ENCODE measurements around the gene LGALS3BP.

The LGALS3BP gene

GRCh38 chr17:78981010-78981888 lies 1.5 kb upstream of the LGALS3BP start:
- DNase-seq (ENCODE audit: low read depth in 2 of 2) = no peak

DNA sequence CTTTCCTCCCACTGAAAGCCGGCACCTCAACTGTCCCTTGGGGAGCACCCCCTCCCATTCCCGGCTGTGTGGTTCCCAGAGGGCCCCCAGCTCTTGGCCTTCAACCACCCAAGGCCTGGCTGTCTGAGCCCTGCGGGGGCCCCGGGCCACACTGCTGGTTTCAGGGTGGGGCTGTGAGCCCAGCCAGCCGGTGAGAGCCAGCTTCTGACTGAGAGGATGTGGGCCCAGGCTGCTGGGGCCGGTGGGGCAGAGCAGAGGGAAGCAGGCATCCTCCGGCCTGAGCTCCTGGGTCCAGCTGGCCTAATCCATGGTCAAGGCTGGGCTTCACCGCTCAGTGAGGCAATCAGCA lies 875 bp upstream of the LGALS3BP start:
- DNase-seq (ENCODE audit: low read depth in 2 of 2) = no peak

DNA sequence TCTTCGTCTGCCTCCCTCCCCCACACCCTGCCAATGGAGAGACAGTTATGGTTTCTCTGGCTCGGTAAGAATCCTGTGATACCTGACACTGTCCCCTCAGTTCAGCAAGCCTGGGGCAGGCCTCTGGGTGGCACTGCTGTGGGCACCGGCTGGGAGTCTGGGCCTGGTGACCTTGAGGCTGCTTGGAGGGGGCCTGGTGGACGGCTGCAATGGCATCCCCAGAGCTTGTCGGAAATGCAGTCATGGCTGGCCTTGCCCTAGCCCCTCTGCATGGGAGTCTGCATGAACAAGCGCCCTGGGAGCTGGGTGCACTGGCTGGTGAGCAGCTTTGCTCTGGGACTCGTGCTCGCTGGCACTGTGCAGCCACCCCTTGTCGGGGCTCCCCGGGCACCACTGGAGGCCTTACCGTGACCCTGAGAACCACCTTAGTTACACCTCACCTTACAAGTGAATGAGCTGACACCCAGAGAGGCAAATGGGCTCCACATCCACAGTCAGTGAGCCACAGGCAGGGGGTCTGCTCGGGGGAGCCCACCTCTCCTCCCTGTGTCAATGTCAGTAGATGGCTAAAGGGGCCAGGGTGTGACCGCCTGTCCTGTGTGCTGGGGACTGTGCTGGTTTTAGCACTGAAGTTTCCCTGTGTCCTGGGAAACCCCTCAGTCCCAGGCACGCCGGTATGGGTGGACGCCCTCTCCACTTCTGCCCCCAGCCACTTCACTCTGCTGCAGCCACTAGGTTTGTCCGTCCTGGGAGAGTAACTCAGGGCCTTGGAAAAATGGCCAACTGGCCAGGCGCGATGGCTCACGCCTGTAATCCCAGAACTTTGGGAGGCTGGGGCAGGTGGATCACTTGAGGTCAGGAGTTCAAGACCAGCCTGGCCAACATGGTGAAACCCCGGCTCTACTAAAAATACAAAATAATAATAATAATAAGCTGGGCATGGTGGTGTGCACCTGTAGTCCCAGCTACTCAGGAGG lies 1.4 kb downstream of the LGALS3BP start:
- DNase-seq (ENCODE audit: low read depth in 2 of 2) = no peak

GRCh38 chr17:78977681-78977943 lies 2.1 kb downstream of the LGALS3BP start:
- no peak for DNase-seq (ENCODE audit: low read depth in 2 of 2)

DNA sequence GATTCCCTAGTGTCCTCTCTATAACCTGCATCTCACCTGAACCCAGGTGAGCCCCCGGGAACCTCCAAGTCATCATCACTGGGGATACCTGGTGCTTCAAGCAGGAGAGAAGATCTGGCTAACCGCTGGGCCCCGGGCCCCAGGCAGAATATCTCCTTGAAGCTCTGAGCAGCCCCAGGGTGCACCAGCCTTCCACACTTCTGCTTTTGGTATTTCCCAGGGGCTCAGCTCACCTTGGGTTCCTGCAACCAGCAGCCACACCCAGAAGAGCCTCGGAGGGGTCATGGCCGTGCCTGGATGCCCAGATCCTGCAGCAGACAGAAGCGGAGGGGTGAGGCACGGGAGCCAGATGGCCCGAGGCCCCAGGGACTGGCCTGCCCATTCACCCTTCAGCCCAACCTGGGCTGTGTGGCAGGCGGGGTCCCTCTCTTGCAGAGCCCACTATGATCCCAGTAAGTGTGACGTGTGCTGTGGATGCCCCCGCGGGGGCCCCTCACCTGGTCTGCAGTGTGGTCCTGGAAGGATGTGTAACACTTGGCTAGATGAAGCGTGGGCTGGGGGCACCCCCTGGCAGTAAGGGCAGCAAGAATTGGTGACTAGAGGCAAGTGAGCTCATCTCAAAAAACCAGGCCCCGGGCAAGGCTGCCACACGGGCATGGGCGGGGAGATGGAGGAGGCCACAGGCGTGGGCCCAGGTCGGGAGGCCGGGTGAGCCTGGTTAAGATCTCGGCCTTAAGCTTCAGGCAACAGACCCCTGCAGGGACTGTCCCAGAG lies 2.6 kb downstream of the LGALS3BP start:
- no peak for DNase-seq (ENCODE audit: low read depth in 2 of 2)

GRCh38 chr17:78974635-78975591 lies 4.8 kb downstream of the LGALS3BP start:
- DNase-seq (ENCODE audit: low read depth in 2 of 2) = no peak

- DNase-seq (ENCODE audit: low read depth in 2 of 2) = no peak
Measured at GRCh38 chr17:78973792-78974520, 5.8 kb downstream of the LGALS3BP start.

DNA sequence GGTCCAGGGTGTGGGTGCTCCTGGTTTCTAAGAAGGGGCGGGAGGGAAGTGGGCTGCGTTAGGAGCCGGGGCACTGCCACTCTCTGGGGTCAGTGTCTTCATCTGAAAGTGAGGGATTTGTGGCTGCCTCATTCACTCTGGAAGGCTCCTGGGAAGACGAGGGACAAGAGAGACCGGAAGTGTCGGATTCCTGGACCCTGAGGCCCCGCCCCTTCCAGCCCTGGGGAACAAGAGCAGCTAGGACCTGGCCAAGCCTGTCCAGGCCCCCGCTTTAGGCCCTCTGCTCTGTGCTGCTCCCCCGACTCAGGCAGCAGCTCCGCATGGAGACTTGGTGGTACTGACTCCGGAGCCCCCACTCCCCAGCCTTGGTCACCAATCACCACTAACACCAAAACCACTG lies 6.5 kb downstream of the LGALS3BP start:
- no peak for DNase-seq (ENCODE audit: low read depth in 2 of 2)

DNA sequence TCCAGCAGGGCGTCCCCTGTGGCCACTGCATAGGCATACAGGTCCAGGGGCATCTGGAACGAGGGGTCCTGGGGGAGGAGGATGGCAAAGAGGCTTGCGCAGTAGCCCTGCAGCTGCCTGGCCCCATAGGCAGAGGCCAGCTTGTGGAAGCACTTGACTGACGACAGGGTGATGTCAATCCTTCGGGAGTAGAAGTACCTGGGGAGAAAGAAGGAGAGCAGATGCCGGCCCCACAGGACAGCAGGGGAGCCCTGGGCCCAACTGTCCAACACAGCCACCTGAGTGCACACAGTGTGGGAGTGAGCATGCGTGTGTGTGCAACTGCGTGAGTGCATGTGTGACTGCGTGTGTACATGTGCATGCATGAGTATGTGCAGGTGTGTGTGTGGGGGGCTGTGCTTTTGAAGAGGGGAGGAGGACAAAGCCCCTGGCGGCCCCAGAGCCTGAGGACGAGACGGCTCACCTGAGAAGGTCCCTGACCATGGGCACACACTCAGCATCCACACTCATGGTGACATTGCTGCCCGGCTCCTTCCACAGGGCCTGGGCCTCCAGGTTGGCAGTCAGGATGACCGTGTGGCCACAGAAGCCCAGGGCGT lies 7.1 kb downstream of the LGALS3BP start:
- no peak for DNase-seq (ENCODE audit: low read depth in 2 of 2)

- no peak for DNase-seq (ENCODE audit: low read depth in 2 of 2)
Measured at GRCh38 chr17:78971756-78972506, 7.8 kb downstream of the LGALS3BP start.

- peak; percentile 62 to 64 for DNase-seq (ENCODE audit: low read depth in 2 of 2)
Measured at GRCh38 chr17:78970834-78971755, 8.6 kb downstream of the LGALS3BP start.

GRCh38 chr17:78969865-78970264 lies 9.9 kb downstream of the LGALS3BP start:
- no peak for DNase-seq (ENCODE audit: low read depth in 2 of 2)

DNA sequence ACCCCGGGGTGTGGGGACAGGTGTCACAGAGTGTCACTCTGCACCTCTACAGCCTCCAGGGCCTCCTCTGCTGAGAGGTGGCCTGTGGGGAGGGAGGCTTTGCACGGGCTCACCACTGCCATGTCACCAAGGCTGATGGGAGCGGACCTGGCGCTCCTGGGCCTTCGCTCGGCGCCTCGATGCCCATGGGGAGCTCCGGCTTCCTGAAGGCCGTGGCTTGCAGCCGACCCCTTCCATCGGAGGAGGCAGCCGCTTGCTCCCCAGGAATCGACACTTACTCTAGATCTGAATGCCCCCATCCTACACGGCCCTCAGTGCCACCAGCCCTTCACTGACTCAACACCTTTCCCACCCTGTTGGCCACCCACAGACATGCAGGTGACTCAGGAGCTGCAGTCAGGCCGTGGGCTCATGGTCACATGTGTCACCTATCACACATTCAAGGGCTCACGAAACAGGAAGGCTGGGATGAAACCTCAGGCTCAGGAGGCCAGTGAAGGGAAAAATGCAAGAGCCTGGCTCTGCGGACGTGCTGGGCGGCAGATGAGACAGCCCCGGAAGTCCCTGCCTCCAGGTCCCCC lies 11.9 kb downstream of the LGALS3BP start:
- no peak for DNase-seq (ENCODE audit: low read depth in 2 of 2)

DNA sequence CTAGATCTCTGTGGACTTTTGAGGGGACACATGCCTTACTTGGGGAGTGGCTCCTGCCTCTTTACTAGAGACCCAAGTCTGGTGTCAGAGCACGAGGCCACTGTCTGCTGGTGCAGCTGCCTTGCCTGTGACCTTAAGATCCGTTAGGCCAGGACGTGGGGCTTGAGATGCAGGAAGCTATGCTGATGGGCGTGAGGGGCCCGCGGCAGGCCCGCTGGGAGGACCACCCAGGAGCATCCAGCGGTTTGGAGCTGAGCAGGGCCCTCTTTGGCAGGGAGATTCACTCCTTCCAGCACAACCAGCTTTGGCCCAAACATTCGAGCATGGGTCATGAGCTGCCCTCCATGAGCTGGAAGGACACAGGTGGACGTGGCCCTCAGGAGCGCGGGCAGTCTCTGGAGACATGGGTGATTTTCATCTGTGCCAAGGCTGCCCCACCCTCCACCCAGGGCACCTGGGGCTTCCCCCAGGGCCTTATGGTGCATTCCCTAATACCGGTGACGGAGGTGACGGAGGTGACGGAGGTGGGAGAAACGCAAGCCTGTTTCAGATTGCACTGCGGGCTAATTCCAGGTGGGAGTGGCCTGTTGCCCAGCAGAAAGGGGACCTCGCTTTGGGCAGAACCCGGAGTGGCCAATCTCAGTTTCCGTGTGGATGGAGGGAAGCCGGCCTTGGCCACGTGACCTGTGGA lies 12.7 kb downstream of the LGALS3BP start:
- no peak for DNase-seq (ENCODE audit: low read depth in 2 of 2)

GRCh38 chr17:78966123-78966813 lies 13.5 kb downstream of the LGALS3BP start:
- DNase-seq (ENCODE audit: low read depth in 2 of 2) = no peak

GRCh38 chr17:78965491-78965924 lies 14.2 kb downstream of the LGALS3BP start:
- no peak for DNase-seq (ENCODE audit: low read depth in 2 of 2)

Data from stimulated activated CD8-positive, alpha-beta memory T cell treated with anti-CD3 and anti-CD28 coated beads, Interleukin-2, amount 100 ng/mL, for 1 hour (primary cell).